DMS53 treated with DMSO at 0.1 percent for 48 hours (cell line): ENCODE results near the gene PLCD3.

Source experiments
- DNase-seq: peaks from one replicate; lab custom pipeline; 2025; ENCODE audit not compliant: unreplicated experiment; lab: John Stamatoyannopoulos, UW

The PLCD3 gene

GRCh38 chr17:45104497-45104896, 27.8 kb downstream of the PLCD3 start:
- no peak for DNase-seq

GRCh38 chr17:45104029-45104428, 28.3 kb downstream of the PLCD3 start:
- DNase-seq: no peak

GRCh38 chr17:45103269-45103795, 29.0 kb downstream of the PLCD3 start:
- DNase-seq: no peak

DNA sequence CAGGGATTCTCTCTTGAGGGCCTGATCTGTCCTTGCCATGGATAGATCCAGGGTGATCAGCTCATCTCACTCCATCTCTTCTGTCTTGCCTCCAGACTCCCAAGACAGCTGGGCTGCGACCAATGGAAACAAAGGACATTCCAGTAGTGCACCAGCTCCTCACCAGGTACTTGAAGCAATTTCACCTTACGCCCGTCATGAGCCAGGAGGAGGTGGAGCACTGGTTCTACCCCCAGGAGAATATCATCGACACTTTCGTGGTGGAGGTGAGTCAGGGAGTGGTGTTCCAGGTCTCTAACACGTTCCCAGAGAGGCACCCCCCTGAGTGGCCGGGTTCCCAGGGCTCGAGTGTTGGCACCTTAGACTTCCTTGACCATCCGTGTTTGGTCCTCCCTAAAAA, 29.5 kb downstream of the PLCD3 start:
- DNase-seq: no peak

GRCh38 chr17:45101883-45102811, 30.2 kb downstream of the PLCD3 start:
- DNase-seq: no peak

DNA sequence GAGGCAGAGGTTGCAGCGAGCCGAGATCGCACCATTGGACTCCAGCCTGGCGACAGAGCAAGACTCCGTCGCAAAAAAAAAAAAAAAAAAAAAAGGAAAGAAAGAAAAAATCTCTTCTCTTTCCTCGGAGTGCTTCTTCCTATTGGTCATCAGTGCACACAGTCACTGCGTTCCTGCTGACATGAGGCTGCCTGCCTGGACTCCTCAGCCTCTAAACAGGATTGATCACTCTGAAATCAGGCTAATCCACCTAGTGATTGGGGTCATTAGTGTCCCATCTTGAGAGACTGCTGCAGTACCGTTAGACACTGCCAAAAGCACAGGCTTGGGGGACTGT, 30.8 kb downstream of the PLCD3 start:
- no peak for DNase-seq

DNA sequence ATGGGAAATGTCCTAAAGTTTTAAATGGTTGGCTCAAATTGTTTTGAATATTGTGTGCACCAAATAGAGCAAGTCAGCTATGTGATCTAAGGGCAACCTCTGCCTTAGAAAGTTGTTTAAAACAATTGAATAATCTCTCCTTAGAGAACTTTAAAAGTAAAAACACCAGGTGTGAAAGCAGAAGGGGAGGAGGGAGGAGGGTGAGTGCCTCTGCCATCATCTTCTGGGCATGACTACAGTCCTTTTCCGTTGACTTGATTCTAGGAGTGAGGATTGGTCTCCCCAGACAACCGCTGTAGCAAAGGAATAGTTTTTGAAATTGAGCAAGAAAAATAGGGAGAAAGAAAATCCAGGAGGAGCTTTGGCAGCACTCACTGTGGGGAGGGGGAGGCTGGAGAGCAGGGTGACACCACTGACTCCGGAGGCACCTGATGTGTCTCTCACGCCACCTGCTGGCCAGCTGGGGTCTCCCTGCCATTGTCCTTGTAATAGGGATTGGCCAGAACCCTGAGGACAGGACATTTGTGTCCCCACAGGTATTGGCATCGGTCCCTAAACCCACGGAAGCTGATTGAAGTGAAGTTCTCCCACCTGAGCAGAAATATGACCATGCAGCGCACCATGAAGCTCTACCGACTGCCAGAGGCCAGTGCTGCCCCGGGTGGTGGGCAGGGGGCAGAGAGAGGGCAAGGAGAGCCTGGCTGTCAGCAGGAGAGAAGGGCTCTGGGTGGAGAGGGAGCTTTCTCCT, 33.3 kb downstream of the PLCD3 start:
- DNase-seq: peak; percentile 60

- DNase-seq: no peak
Observed at GRCh38 chr17:45098081-45098868, 34.0 kb downstream of the PLCD3 start.

DNA sequence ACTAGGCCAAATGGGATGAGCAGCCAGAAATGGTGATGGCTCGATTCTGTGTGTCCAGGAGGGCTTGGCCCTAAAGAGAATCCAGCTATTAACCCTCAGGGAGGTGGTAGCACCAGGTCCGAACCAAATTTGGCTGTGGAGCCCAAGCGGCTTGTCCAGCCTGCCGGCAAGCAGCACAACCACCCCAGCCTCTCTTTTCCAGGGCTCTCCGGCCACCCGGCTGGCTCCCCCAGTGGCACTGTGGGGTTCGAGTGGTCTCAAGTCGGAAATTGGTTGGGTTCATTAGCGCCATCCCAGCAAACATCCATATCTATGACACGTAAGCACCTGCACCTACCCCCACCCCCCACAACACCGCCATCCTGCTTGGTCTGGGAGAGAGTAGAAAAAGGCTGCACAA, 35.4 kb downstream of the PLCD3 start:
- no peak for DNase-seq

GRCh38 chr17:45096141-45096540, 36.2 kb downstream of the PLCD3 start:
- no peak for DNase-seq

- DNase-seq: no peak
Observed at GRCh38 chr17:45093444-45094110, 38.7 kb downstream of the PLCD3 start.

- DNase-seq: no peak
Observed at GRCh38 chr17:45092911-45093430, 39.3 kb downstream of the PLCD3 start.

DNA sequence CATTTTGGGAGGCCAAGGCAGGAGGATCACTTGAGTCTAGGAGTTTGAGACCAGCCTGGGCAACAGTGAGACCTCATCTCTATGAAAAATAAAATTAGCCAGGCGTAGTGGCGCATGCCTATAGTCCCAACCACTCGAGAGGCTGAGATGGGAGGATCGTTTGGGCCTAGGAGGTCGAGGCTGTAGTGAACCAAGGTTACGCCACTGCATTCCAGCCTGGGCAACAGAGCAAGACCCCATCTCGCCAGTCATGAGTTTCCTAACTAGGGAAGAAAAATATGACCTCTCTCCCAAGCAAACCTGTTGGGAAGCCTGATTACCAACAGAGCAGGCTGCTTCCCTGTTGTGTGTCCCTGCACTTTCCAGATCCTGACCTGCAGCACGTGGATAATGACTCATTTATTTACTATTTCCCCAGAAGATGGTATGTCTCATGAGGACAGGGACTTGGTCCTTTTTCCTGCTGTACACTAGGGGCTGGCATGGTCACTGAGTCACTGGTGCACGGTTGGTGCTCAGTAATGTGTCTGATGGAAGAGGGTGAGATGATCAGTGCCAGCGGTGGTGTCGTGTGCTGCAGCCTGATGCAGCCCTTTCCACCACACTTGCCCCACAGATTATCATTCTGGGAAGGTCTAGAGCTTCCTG, 40.4 kb downstream of the PLCD3 start:
- DNase-seq: no peak

DNA sequence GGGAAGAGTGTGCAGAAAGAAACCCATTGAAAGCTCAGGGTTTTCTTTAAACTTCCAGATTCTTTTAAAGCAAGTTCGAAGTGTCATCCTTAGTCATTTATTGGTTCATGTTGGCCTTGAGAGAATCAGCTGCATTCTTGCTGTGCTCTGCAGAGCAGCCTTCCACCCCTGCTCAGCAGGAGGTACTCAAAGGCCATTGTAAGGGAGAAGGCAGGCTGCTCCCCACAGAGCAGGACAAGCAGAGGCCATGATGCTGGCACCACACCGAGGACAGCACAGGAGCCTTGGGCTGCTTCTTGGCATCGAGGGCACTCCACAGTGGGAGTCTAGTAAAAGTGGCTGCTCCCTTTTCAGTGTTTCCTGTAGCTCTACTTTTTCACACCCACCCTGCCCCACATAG, 41.6 kb downstream of the PLCD3 start:
- DNase-seq: no peak

- DNase-seq: no peak
Observed at GRCh38 chr17:45088741-45089140, 43.6 kb downstream of the PLCD3 start.

- no peak for DNase-seq
Observed at GRCh38 chr17:45087978-45088377, 44.3 kb downstream of the PLCD3 start.

DNA sequence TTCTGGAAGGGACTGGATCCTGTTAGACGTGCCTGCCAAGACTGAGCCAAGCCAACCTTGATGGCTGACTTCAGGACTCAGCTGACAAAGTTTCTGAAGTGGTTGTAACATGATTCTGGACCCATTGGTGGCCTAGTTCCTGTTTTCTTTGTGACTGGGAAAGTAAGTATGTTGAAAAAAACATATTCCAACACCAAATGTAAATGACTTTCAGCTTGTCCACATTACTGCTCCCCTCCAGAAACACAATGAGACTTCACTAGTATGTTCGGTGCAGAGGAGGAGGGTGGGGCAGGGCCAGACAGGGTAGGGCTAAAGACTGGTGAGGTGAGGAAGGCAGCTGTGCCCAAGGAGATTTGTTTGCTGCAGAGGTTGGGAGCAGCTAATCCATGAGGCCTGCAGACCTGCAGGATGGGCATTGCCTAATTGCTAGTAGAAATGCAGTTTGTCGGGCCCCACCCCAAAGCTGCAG, 44.8 kb downstream of the PLCD3 start:
- DNase-seq: no peak

GRCh38 chr17:45086865-45087503, 45.3 kb downstream of the PLCD3 start:
- DNase-seq: no peak

DNA sequence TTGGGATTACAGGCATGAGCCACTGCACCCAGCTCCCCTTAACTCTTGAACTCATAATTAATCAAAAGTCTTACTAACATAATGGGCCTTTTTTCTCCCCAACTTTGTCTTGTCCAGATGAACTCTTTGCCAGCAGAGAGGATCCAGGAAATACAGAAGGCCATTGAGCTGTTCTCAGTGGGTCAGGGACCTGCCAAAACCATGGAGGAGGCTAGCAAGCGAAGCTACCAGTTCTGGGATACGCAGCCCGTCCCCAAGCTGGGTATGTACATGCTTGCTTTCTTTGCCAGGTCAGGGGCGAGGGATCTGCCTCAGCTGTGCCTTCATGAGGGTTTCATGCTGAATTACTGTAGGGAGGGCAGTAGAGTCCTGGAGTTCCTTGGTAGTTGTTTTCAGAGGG, 45.9 kb downstream of the PLCD3 start:
- no peak for DNase-seq
